DND-41 (cell line): ENCODE measurements around the gene PRKCZ.

Experiments used
- ATAC-seq: fragments of 200-7000 bp; cut with Tn5 transposase; 3 replicates; pipeline ENCODE4 v1.9.1; 2021; ENCODE audit warnings: low read depth; ENCODE audit not compliant: insufficient read depth
- DNase-seq: peaks from one replicate; pipeline ENCODE4 v3.0.0-alpha.2; 2020
- H2AFZ ChIP-seq: 2 replicates; pipeline ENCODE4 v1.6.0; 2012; ENCODE audit warnings: low read depth, low read length
- H3K27ac ChIP-seq: 2 replicates; pipeline ENCODE4 v1.5.1; 2012; ENCODE audit warnings: low read length, inconsistent platforms
- H3K27me3 ChIP-seq: fragments of 200-600 bp; sonication (generic); 2 replicates; pipeline ENCODE4 v1.6.0; 2012; ENCODE audit warnings: low read length, mild to moderate bottlenecking, inconsistent platforms; ENCODE audit not compliant: insufficient read depth, poor library complexity
- H3K36me3 ChIP-seq: 2 replicates; pipeline ENCODE4 v1.5.1; 2012; ENCODE audit warnings: low read length, inconsistent platforms; ENCODE audit not compliant: insufficient read depth
- H3K4me1 ChIP-seq: 2 replicates; pipeline ENCODE4 v1.5.1; 2012; ENCODE audit warnings: mild to moderate bottlenecking, low read length; ENCODE audit not compliant: insufficient read depth
- H3K4me2 ChIP-seq: 2 replicates; pipeline ENCODE4 v1.6.0; 2012; ENCODE audit warnings: mild to moderate bottlenecking, moderate library complexity, low read length, inconsistent platforms; ENCODE audit not compliant: insufficient read depth
- H3K4me3 ChIP-seq, 2 experiments: fragments of 200-600 bp in 1 of 2; shearing (Covaris generic) in 1 of 2; 2 replicates each; pipeline ENCODE4 v1.5.1; 2012 to 2016; ENCODE audit warnings: inconsistent platforms in 2 of 2, low read length in 2 of 2, mild to moderate bottlenecking in 2 of 2, low read depth in 1 of 2, moderate library complexity in 1 of 2
- H3K79me2 ChIP-seq: 2 replicates; pipeline ENCODE4 v1.6.0; 2012; ENCODE audit warnings: low read length, inconsistent platforms; ENCODE audit not compliant: insufficient read depth
- H3K9ac ChIP-seq: 2 replicates; pipeline ENCODE4 v1.6.0; 2012; ENCODE audit warnings: low read depth, mild to moderate bottlenecking, inconsistent platforms, low read length, moderate library complexity
- H3K9me3 ChIP-seq: 2 replicates; pipeline ENCODE4 v1.5.1; 2012; ENCODE audit warnings: low read length, moderate library complexity, mild to moderate bottlenecking, inconsistent platforms; ENCODE audit not compliant: insufficient read depth, severe bottlenecking
- H4K20me1 ChIP-seq: 2 replicates; pipeline ENCODE4 v1.6.0; 2012; ENCODE audit warnings: low read length; ENCODE audit not compliant: insufficient read depth
- EZH2 ChIP-seq: IDR thresholded peaks from 3 replicates; pipeline ENCODE4 v1.6.1; 2012; ENCODE audit warnings: borderline replicate concordance, low read depth, mild to moderate bottlenecking, moderate library complexity, low read length, inconsistent platforms; ENCODE audit not compliant: severe bottlenecking
- TF ChIP-seq, protein P1 (sequence below): IDR thresholded peaks from 2 replicates; pipeline ENCODE4 v1.5.1; 2012; ENCODE audit warnings: borderline replicate concordance, low read length, moderate library complexity, mild to moderate bottlenecking; ENCODE audit not compliant: poor library complexity, severe bottlenecking; ENCODE audit errors: extremely low read depth

The PRKCZ gene

DNA sequence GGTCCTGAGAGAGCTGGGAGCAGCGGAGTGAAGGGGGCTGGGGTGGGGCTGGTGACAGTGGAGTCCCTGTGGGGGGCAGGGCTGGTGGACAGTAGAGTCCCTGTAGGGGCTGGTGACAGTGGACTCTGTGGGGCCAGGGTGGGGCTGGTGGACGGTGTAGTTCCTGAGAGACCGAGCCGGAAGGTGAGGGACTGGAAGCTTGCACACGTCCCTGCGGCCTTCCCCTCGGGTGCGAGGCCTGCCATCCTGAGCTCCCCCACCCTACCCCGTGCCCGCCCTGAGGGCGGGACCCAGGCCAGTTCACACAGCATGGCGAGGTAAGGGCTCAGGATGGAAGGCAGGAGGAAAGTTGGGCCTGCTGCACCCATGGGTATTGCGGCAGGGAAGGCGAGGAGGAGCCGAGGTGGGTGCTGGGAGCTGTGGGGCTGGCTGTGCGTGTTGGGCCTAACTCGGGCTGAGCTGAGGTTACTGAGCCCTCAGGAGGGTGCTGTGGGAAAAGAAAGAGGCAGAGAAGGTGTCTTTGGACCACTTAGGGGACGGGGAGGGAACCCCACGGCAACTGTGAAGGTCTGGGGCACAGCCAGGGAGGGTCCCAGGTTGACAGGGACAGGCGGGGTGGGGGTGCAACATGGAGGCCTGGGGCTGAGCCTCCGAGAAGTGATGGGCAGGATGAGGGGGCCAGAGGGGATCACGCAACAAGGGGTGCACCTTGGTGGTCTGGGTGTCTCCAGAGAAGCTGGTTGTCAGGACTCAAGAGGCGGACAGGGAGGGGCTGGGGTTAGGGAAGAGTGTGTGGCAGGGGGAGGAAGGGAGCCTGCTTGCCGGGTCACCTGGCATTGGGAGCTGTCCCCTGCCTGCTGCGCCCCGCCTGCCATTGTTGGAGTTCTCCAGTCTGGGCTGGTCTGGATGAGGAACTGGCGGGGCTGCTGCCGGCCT, 60.8 kb downstream of the PRKCZ start:
- no peak overlapping the region for H3K9ac ChIP-seq
- TF ChIP-seq, protein P1, sequence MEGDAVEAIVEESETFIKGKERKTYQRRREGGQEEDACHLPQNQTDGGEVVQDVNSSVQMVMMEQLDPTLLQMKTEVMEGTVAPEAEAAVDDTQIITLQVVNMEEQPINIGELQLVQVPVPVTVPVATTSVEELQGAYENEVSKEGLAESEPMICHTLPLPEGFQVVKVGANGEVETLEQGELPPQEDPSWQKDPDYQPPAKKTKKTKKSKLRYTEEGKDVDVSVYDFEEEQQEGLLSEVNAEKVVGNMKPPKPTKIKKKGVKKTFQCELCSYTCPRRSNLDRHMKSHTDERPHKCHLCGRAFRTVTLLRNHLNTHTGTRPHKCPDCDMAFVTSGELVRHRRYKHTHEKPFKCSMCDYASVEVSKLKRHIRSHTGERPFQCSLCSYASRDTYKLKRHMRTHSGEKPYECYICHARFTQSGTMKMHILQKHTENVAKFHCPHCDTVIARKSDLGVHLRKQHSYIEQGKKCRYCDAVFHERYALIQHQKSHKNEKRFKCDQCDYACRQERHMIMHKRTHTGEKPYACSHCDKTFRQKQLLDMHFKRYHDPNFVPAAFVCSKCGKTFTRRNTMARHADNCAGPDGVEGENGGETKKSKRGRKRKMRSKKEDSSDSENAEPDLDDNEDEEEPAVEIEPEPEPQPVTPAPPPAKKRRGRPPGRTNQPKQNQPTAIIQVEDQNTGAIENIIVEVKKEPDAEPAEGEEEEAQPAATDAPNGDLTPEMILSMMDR, result no peak
- no peak for TF ChIP-seq EZH2
- ATAC-seq (no peak), DNase-seq (no peak)
- no peak overlapping the region for H3K4me2 ChIP-seq
- peaks cover 11% of the 10 kb centered on the region for H3K27me3 ChIP-seq
- H3K9me3 ChIP-seq, result no peaks in the 10 kb centered on the region
- H3K36me3 ChIP-seq, result no peaks in the 10 kb centered on the region
- no peak overlapping the region for H3K27ac ChIP-seq
- no peaks in the 10 kb centered on the region for H3K79me2 ChIP-seq
- no peak overlapping the region for H2AFZ ChIP-seq
- no peaks in the 10 kb centered on the region for H3K4me1 ChIP-seq
- H4K20me1 ChIP-seq, result no peaks in the 10 kb centered on the region
- no peak overlapping the region for H3K4me3 ChIP-seq

DNA sequence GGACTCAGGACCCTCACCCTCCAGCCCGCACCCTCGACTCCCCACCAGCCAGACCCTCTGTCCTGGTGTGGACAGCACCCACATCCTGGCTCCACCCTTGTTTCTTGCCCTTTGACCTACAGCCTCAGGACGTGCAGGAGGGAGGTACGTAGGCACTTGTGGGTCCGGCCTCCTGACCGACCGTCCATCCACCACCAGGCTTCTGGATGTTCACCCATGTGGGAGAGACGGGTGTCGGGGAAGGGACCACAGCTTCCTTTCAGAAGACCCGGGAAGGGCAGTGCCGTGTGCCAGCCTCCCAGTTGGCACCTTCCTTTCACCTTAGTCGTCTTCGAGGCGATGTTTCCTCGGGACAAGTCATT, 61.4 kb downstream of the PRKCZ start:
- no peak overlapping the region for H2AFZ ChIP-seq

DNA sequence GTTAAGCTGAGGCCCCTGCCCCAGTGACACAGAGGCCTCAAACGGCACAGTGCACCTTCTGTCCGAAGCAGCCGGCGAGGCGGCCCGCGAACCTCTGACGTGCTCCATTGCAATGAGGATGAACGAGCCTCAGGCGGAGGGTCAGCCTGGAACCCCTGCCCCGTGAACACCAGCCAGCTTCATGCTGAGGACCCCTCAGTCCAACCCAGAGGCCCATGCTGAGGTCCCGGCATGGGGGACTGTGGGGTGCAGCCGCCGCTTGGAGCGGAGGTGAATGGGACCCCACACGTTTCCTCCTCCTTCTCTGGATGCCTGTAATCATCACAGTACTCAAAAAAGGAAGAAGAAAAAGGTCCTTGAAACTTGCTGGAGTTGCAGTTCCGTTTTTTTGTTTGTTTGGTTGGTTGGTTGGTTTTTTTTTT, 62.1 kb downstream of the PRKCZ start:
- Histone ChIP-seq H3K27ac (no peak overlapping the region), H2AFZ (no peak overlapping the region), H4K20me1 (no peaks in the 10 kb centered on the region), H3K36me3 (no peaks in the 10 kb centered on the region), H3K9me3 (no peaks in the 10 kb centered on the region), H3K4me2 (no peak overlapping the region), H3K4me3 (no peak overlapping the region), H3K27me3 (peaks cover 11% of the 10 kb centered on the region), H3K9ac (no peak overlapping the region), H3K79me2 (no peaks in the 10 kb centered on the region), H3K4me1 (no peaks in the 10 kb centered on the region)
- ATAC-seq (no peak), DNase-seq (no peak)
- TF ChIP-seq EZH2, result no peak
- TF ChIP-seq, protein P1, result no peak

More for the DNA sequence above, 61.4 kb downstream of the PRKCZ start:
- no peaks in the 10 kb centered on the region for H3K36me3 ChIP-seq
- no peak overlapping the region for H3K4me2 ChIP-seq
- H3K27ac ChIP-seq, result no peak overlapping the region
- H3K4me1 ChIP-seq, result no peaks in the 10 kb centered on the region
- ATAC-seq (no peak), DNase-seq (no peak)
- no peak overlapping the region for H3K9ac ChIP-seq
- no peaks in the 10 kb centered on the region for H3K9me3 ChIP-seq
- peaks cover 11% of the 10 kb centered on the region for H3K27me3 ChIP-seq
- TF ChIP-seq, protein P1, result no peak
- TF ChIP-seq EZH2, result no peak
- H3K79me2 ChIP-seq, result no peaks in the 10 kb centered on the region
- H3K4me3 ChIP-seq, result no peak overlapping the region
- no peaks in the 10 kb centered on the region for H4K20me1 ChIP-seq
